Uterine smooth muscle cell (primary cell): ENCODE data around the gene OR4S1. TPM values are rescaled to one million over a fixed set of nuclear protein-coding genes. Genes with fewer than 3 reads are reported as not detected.

ENCODE experiments used
- total RNA-seq: library from RNA; depleted of rRNA; stranded (reverse); fragments of >200 nt; gene quantifications from 2 replicates; pipeline ENCODE4 v1.2.3, GENCODE V29; 2014

The OR4S1 gene
- total RNA-seq: not detected in 2 replicates

GRCh38 chr11:48305923-48306322 is at the start of gene OR4S1:
OR4S1 (plus strand) TSS chr11:48306223; CDS start chr11:48306223, 0 bp downstream.

GRCh38 chr11:48263423-48263911 is 42.6 kb upstream of the OR4S1 start, which contains the start of gene OR4X1:
OR4X1 (plus strand) TSS chr11:48263861; CDS start chr11:48263861, 0 bp downstream.

DNA sequence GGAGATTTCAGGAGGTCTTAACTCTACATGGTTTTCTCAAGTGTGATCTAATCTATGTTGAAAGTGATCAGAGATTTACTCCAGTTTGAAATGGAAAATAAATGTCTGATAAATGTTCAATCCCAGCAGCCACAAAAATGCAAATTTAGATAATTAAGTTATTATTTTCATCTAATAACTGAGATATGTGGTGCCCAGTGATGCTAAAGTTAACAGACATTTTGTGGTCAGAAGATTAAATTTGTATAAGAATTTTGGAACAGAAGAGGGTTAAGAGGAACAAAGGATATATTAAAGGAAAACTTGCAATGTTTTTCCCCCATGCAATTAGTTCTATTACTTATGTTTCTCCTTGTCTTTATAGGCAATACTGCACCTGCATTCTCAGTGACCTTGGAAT is 18.6 kb downstream of the OR4S1 start, which contains the start of gene OR4C3:
OR4C3 (plus strand) TSS at position 301 of the 400 bp plus-strand sequence. CDS start 102 bp downstream, outside the sequence.

Other genes starting within 250 kb of the OR4S1 start
- gene OR4B1, start 89.4 kb upstream of the OR4S1 start, total RNA-seq: not detected in 2 replicates
- not detected in 2 replicates for gene OR4X2, start 61.1 kb upstream of the OR4S1 start, total RNA-seq
- not detected in 2 replicates for gene OR4X1, start 42.4 kb upstream of the OR4S1 start, total RNA-seq
- not detected in 2 replicates for gene OR4C3, start 18.7 kb downstream of the OR4S1 start, total RNA-seq
- not detected in 2 replicates for gene OR4C5, start 60.2 kb downstream of the OR4S1 start, total RNA-seq
- not detected in 2 replicates for gene OR4A47, start 182.6 kb downstream of the OR4S1 start, total RNA-seq